Right lobe of liver (tissue), 6 donors: Measurements from ENCODE around the gene GLP2R. TPM values are rescaled to one million over a fixed set of nuclear protein-coding genes. Genes with fewer than 3 reads are reported as not detected.

Source experiments
- ATAC-seq, 4 donors: fragments of 200-7000 bp; cut with Tn5 transposase; one replicate each; pipeline ENCODE4 v1.9.1; 2020; ENCODE audit warnings: mild to moderate bottlenecking in 4 of 4, moderate library complexity in 4 of 4
- DNase-seq, 3 donors: peaks; one replicate each; pipeline ENCODE4 v3.0.0-alpha.2; 2020
- H3K27ac ChIP-seq, 3 donors: fragments of 200-600 bp; one replicate each; pipeline ENCODE4 v1.8.0; 2022
- H3K27me3 ChIP-seq, 2 donors: fragments of 200-600 bp; one replicate each; pipeline ENCODE4 v1.8.0; 2022
- H3K36me3 ChIP-seq, 4 donors: fragments of 200-600 bp; sonication (generic) in 1 of 4; one replicate each; pipeline versions ENCODE4 v1.5.1 to v1.8.0; 2017 to 2022; ENCODE audit warnings: control low read depth in 1 of 4
- H3K4me1 ChIP-seq, 4 donors: fragments of 200-600 bp; sonication (generic) in 1 of 4; one replicate each; pipeline versions ENCODE4 v1.5.1 to v1.8.0; 2017 to 2022; ENCODE audit warnings: control low read depth in 1 of 4
- H3K4me3 ChIP-seq, 3 donors: fragments of 200-600 bp; one replicate each; pipeline ENCODE4 v1.8.0; 2022
- H3K9me3 ChIP-seq, 4 donors: fragments of 200-600 bp; sonication (generic) in 1 of 4; one replicate each; pipeline versions ENCODE4 v1.5.1 to v1.8.0; 2017 to 2022; ENCODE audit warnings: control low read depth in 1 of 4
- POLR2A ChIP-seq: fragments of 450-650 bp; IDR thresholded peaks from one replicate; pipeline ENCODE4 v1.6.1; 2017; ENCODE audit warnings: antibody characterized with exemption, mild to moderate bottlenecking
- WGBS: methylation state at CpG from one replicate; pipeline ENCODE4 v1.1.6; 2018; ENCODE audit warnings: low coverage, low lambda C conversion rate; ENCODE audit not compliant: insufficient coverage; ENCODE audit errors: missing lambda C conversion rate; 5-methylcytosine and 5-hydroxymethylcytosine counted together
- intact Hi-C, 2 donors: fragments of 100-400 bp; cut with DNase I; formaldehyde crosslinking; loops; one replicate each; pipeline versions ENCODE4 v1.11.2 to v1.14.1; 2022
- total RNA-seq, 6 experiments: library from RNA; depleted of rRNA in 2 of 6; stranded (reverse); fragments of >200 nt in 2 of 6; fragmentation: NEBNext Ultra II Directional in 3 of 6; extraction: Animal tissue kit (Norgen Biotek cat#: 25700) in 3 of 6; gene quantifications; one replicate each; pipeline versions ENCODE4 v1.1.0 to v1.2.4, GENCODE V29; 2016 to 2023
- TF ChIP-seq, protein P1 (sequence below), 4 donors: fragments of 200-600 bp in 3 of 4; fragments of 450-650 bp in 1 of 4; IDR thresholded peaks; one replicate each; pipeline versions ENCODE4 v1.5.1 to v1.8.0; 2016 to 2022; ENCODE audit warnings: antibody characterized with exemption in 4 of 4, mild to moderate bottlenecking in 2 of 4
- donor health status: DM: no; HTN: yes; CAD: no.
- donor health status: DM: no; HTN: no; CAD: no.
- donor health status: DM: no; HTN: no; CAD: no.
- donor health status: DM: no; HTN: yes; CAD: no.
- donor health status: DM: no; HTN: yes; CAD: no.

The GLP2R gene
- total RNA-seq, 6 experiments from 2014 or later, result 0.12 to 2.4 (median 0.63) TPM

- TF ChIP-seq, protein P1, sequence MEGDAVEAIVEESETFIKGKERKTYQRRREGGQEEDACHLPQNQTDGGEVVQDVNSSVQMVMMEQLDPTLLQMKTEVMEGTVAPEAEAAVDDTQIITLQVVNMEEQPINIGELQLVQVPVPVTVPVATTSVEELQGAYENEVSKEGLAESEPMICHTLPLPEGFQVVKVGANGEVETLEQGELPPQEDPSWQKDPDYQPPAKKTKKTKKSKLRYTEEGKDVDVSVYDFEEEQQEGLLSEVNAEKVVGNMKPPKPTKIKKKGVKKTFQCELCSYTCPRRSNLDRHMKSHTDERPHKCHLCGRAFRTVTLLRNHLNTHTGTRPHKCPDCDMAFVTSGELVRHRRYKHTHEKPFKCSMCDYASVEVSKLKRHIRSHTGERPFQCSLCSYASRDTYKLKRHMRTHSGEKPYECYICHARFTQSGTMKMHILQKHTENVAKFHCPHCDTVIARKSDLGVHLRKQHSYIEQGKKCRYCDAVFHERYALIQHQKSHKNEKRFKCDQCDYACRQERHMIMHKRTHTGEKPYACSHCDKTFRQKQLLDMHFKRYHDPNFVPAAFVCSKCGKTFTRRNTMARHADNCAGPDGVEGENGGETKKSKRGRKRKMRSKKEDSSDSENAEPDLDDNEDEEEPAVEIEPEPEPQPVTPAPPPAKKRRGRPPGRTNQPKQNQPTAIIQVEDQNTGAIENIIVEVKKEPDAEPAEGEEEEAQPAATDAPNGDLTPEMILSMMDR (IDR thresholded peaks at IDR 0.05), result no peak
- TF ChIP-seq POLR2A, result no peak
- DNase-seq, result no peak
- no peak for ATAC-seq
- no peak overlapping the region for H3K4me3 ChIP-seq
- no peak overlapping the region for H3K27ac ChIP-seq
- H3K4me1 ChIP-seq, result peaks cover 0 to 7% (median 3%) of the 10 kb centered on the region in 4 donors
- no peaks in the 10 kb centered on the region for H3K9me3 ChIP-seq
- no peaks in the 10 kb centered on the region for H3K27me3 ChIP-seq
- no peaks in the 10 kb centered on the region for H3K36me3 ChIP-seq
- intact Hi-C loops, result no loop called here
- 92% methylated on average over 4 of the region's 4 CpGs for WGBS
Measured at GRCh38 chr17:9845306-9845705, 19.6 kb downstream of the GLP2R start.

DNA sequence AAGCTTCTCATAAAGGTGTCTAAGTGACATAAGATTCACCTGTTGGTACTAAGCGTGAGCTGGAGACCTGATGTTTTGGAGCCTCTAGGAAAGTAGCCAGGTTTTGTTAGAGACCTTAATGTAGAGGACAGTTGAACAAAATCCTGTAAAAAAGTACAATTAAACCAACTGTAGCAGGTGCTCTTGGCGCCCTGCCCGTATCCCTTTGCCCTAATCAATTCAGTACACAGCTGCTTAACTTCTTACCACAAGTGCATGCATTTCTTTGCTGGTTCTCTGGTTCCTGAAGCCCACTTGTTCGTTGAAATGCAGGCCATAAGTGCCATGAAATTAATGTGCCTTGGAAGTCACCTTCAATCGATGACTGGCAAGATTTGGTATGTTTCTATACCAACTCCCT lies 24.4 kb downstream of the GLP2R start:
- intact Hi-C loops, result no loop called here
- H3K4me3 ChIP-seq, result no peak overlapping the region
- H3K9me3 ChIP-seq, result no peaks in the 10 kb centered on the region
- ATAC-seq (peak; percentile 43 to 68 (median 56)), DNase-seq (peak; percentile 55 to 68 (median 66))
- no peaks in the 10 kb centered on the region for H3K36me3 ChIP-seq
- peaks cover 0 to 3% (median 0%) of the 10 kb centered on the region in 4 donors for H3K4me1 ChIP-seq
- 29% methylated on average over 5 of the region's 5 CpGs for WGBS
- H3K27ac ChIP-seq, result no peak overlapping the region
- no peaks in the 10 kb centered on the region for H3K27me3 ChIP-seq
- no peak for TF ChIP-seq POLR2A
- TF ChIP-seq, protein P1 (IDR thresholded peaks at IDR 0.05), result no peak

- DNase-seq, result no peak
- no peak for ATAC-seq
- H3K4me1 ChIP-seq, result peaks cover 0 to 3% (median 0%) of the 10 kb centered on the region in 4 donors
- WGBS, result 58% methylated on average over 5 of the region's 5 CpGs
- TF ChIP-seq, protein P1 (IDR thresholded peaks at IDR 0.05), result no peak
- no peak for TF ChIP-seq POLR2A
- no peak overlapping the region for H3K27ac ChIP-seq
- H3K9me3 ChIP-seq, result no peaks in the 10 kb centered on the region
- H3K36me3 ChIP-seq, result no peaks in the 10 kb centered on the region
- H3K27me3 ChIP-seq, result no peaks in the 10 kb centered on the region
- H3K4me3 ChIP-seq, result no peak overlapping the region
- intact Hi-C loops, result no loop called here
Measured at GRCh38 chr17:9854255-9854654, 28.5 kb downstream of the GLP2R start.

GRCh38 chr17:9855036-9855435 lies 29.3 kb downstream of the GLP2R start:
- Histone ChIP-seq H3K4me1 (peaks cover 0 to 3% (median 0%) of the 10 kb centered on the region in 4 donors), H3K36me3 (no peaks in the 10 kb centered on the region), H3K4me3 (no peak overlapping the region), H3K27ac (no peak overlapping the region), H3K27me3 (no peaks in the 10 kb centered on the region), H3K9me3 (no peaks in the 10 kb centered on the region)
- ATAC-seq (no peak), DNase-seq (no peak)
- 66% methylated on average over 4 of the region's 4 CpGs for WGBS
- no peak for TF ChIP-seq POLR2A
- TF ChIP-seq, protein P1 (IDR thresholded peaks at IDR 0.05), result no peak
- intact Hi-C loops, result no loop called here

GRCh38 chr17:9859781-9860180 lies 34.1 kb downstream of the GLP2R start:
- ATAC-seq (no peak), DNase-seq (no peak)
- 84% methylated on average over 4 of the region's 5 CpGs for WGBS
- Histone ChIP-seq H3K27ac (no peak overlapping the region), H3K4me1 (no peaks in the 10 kb centered on the region), H3K4me3 (no peak overlapping the region), H3K9me3 (no peaks in the 10 kb centered on the region), H3K27me3 (no peaks in the 10 kb centered on the region), H3K36me3 (no peaks in the 10 kb centered on the region)
- intact Hi-C loops, result no loop called here
- no peak for TF ChIP-seq POLR2A
- TF ChIP-seq, protein P1 (IDR thresholded peaks at IDR 0.05), result no peak
